Body of pancreas (tissue), 4 donors: ENCODE measurements around the gene CATSPER1. TPM values are rescaled to one million over a fixed set of nuclear protein-coding genes. Genes with fewer than 3 reads are reported as not detected.

Source experiments
- ATAC-seq: fragments of 150-250 bp; one replicate; pipeline ENCODE4 v1.9.1; 2016
- DNase-seq, 4 donors: peaks; one replicate each; pipeline ENCODE4 v3.0.0-alpha.2; 2019
- H3K27ac ChIP-seq, 4 donors: fragments of 200-600 bp; sonication (generic); 1 replicate in 3 of 4; 2 replicates in 1 of 4; pipeline versions ENCODE4 v1.5.1 to v1.6.1; 2016 to 2019; ENCODE audit warnings: mild to moderate bottlenecking in 1 of 4, mixed read lengths in 1 of 4, moderate library complexity in 1 of 4
- H3K27me3 ChIP-seq, 2 donors: fragments of 200-600 bp; sonication (generic); one replicate each; pipeline ENCODE4 v1.6.0; 2016; ENCODE audit warnings: mild to moderate bottlenecking in 1 of 2
- H3K36me3 ChIP-seq, 2 donors: fragments of 200-600 bp; sonication (generic); replicated peaks in 1 of 2; 2 replicates each; pipeline ENCODE4 v1.5.1; 2016; ENCODE audit warnings: low read depth in 2 of 2; ENCODE audit not compliant: insufficient read depth in 1 of 2
- H3K4me1 ChIP-seq: fragments of 200-600 bp; sonication (generic); one replicate; pipeline ENCODE4 v1.6.0; 2016
- H3K4me3 ChIP-seq, 2 donors: fragments of 200-600 bp; sonication (generic); 1 replicate in 1 of 2; 2 replicates in 1 of 2; pipeline ENCODE4 v1.5.1; 2016 to 2019
- H3K9me3 ChIP-seq, 3 donors: fragments of 200-600 bp; sonication (generic); 1 replicate in 2 of 3; 2 replicates in 1 of 3; pipeline ENCODE4 v1.5.1; 2016
- POLR2A ChIP-seq, 3 donors: fragments of 450-650 bp; IDR thresholded peaks; one replicate each; pipeline ENCODE4 v1.6.1; 2016; ENCODE audit warnings: antibody characterized with exemption in 3 of 3, mild to moderate bottlenecking in 2 of 3
- WGBS, 2 donors: methylation state at CpG; one replicate each; pipeline ENCODE4 v1.1.5; 2017; 5-methylcytosine and 5-hydroxymethylcytosine counted together
- intact Hi-C: fragments of 100-400 bp; cut with DNase I; formaldehyde crosslinking; loops from one replicate; pipeline ENCODE4 v1.15.1; 2023
- total RNA-seq, 2 donors: library from RNA; depleted of rRNA; stranded (reverse); fragments of >200 nt; gene quantifications; one replicate each; pipeline ENCODE4 v1.1.0, GENCODE V29; 2016
- TF ChIP-seq, protein P1 (sequence below), 7 experiments: fragments of 450-650 bp in 4 of 7; fragments of 200-600 bp in 3 of 7; sonication (generic) in 3 of 7; IDR thresholded peaks; one replicate each; pipeline ENCODE4 v1.5.1; 2016 to 2019; ENCODE audit warnings: antibody characterized with exemption in 7 of 7

Gene CATSPER1
- total RNA-seq, 2 donors from 2014 or later, result not detected

GRCh38 chr11:66007201-66007634, 19.1 kb downstream of the CATSPER1 start:
- intact Hi-C loops, result no loop called here
- TF ChIP-seq, protein P1, sequence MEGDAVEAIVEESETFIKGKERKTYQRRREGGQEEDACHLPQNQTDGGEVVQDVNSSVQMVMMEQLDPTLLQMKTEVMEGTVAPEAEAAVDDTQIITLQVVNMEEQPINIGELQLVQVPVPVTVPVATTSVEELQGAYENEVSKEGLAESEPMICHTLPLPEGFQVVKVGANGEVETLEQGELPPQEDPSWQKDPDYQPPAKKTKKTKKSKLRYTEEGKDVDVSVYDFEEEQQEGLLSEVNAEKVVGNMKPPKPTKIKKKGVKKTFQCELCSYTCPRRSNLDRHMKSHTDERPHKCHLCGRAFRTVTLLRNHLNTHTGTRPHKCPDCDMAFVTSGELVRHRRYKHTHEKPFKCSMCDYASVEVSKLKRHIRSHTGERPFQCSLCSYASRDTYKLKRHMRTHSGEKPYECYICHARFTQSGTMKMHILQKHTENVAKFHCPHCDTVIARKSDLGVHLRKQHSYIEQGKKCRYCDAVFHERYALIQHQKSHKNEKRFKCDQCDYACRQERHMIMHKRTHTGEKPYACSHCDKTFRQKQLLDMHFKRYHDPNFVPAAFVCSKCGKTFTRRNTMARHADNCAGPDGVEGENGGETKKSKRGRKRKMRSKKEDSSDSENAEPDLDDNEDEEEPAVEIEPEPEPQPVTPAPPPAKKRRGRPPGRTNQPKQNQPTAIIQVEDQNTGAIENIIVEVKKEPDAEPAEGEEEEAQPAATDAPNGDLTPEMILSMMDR (IDR thresholded peaks at IDR 0.05), result no peak
- no peak for TF ChIP-seq POLR2A (IDR thresholded peaks at IDR 0.05)

DNA sequence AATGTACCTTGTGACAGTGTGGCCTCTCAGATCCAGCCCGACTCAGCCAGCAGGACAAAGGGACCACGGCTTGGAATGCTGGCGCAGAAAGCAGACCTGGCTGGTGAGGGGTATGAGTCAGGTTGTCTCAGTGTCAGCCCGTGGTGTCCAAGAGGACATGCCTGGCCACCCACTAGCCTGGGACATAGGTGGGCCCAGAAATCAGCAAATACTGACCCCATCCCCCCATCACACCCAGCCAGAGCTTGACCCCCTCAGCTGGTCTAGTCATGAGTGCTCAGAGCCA, 19.4 kb downstream of the CATSPER1 start:
- H3K36me3 ChIP-seq, result no peaks in the 10 kb centered on the region
- H3K27ac ChIP-seq, result no peak overlapping the region
- no peak for DNase-seq
- no peak for TF ChIP-seq POLR2A (IDR thresholded peaks at IDR 0.05)
- TF ChIP-seq, protein P1 (IDR thresholded peaks at IDR 0.05), result no peak
- H3K4me3 ChIP-seq, result no peak overlapping the region
- H3K27me3 ChIP-seq, result no peaks in the 10 kb centered on the region
- WGBS, 2 donors, result 67% methylated on average over 4 of the region's 4 CpGs; no CpG with 5 or more reads in 1 of the 2 donors
- intact Hi-C loops, result no loop called here
- ATAC-seq, result no peak
- peaks cover 14% of the 10 kb centered on the region for H3K4me1 ChIP-seq
- no peaks in the 10 kb centered on the region for H3K9me3 ChIP-seq

More at GRCh38 chr11:66007201-66007634, 19.1 kb downstream of the CATSPER1 start:
- DNase-seq, result no peak
- peaks cover 14% of the 10 kb centered on the region for H3K4me1 ChIP-seq
- no peaks in the 10 kb centered on the region for H3K27me3 ChIP-seq
- H3K36me3 ChIP-seq, result no peaks in the 10 kb centered on the region
- H3K27ac ChIP-seq, result no peak overlapping the region
- H3K4me3 ChIP-seq, result no peak overlapping the region
- no peaks in the 10 kb centered on the region for H3K9me3 ChIP-seq
- no peak for ATAC-seq
- WGBS, 2 donors, result 35% methylated on average over 5 of the region's 5 CpGs; no CpG with 5 or more reads in 1 of the 2 donors

DNA sequence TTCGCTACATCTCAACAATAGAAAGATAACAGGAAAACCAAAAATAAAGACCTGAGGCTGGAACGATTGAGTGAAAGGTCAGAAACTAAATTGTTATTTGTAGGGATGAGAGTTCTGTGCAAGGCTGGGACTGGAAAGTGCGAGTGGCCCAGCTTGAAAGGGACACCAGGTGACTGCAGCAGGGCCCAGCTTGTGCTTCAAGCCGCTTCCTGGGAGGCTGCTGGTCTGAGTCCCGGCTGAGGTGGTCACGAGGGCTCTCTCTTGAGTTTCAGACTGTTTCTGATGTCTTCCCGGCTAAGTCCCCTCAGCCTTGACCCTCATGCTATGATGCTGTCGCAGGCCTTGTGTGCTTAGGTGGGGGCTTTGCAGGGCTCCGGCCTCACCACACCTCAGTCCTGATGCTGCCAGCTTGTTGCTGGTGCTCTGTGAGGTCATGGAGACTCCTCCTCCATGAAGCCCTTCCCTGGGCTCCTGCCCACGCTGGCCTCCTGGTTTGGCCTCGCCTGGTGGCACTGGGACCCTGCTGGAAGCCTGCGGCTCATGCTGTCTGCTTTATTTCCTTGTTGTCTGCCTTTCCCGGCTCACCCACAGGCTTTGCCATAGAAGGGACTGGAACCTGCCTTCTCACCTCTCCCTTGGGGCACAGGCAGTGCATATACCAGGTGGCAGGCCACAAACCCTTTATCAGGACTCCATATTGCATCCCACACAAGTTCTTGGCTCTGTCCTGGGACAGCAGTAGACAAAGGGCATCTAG, 20.0 kb downstream of the CATSPER1 start:
- Histone ChIP-seq H3K9me3 (no peaks in the 10 kb centered on the region), H3K36me3 (no peaks in the 10 kb centered on the region), H3K27ac (no peak overlapping the region), H3K27me3 (no peaks in the 10 kb centered on the region), H3K4me3 (no peak overlapping the region), H3K4me1 (peaks cover 14% of the 10 kb centered on the region)
- WGBS, 2 donors, result 86% methylated on average over 12 to 13 of the region's 13 CpGs
- DNase-seq, result no peak
- no peak for ATAC-seq
- intact Hi-C loops, result no loop called here
- no peak for TF ChIP-seq POLR2A (IDR thresholded peaks at IDR 0.05)
- TF ChIP-seq, protein P1 (IDR thresholded peaks at IDR 0.05), result no peak

GRCh38 chr11:66004186-66004585, 22.1 kb downstream of the CATSPER1 start:
- Histone ChIP-seq H3K4me1 (peaks cover 27% of the 10 kb centered on the region), H3K4me3 (no peak overlapping the region), H3K9me3 (no peaks in the 10 kb centered on the region), H3K27ac (no peak overlapping the region), H3K36me3 (peaks cover 0 to 9% of the 10 kb centered on the region in 2 donors), H3K27me3 (no peaks in the 10 kb centered on the region)
- DNase-seq (no peak), ATAC-seq (no peak)
- intact Hi-C loops, result no loop called here
- no peak for TF ChIP-seq POLR2A (IDR thresholded peaks at IDR 0.05)
- TF ChIP-seq, protein P1 (IDR thresholded peaks at IDR 0.05), result no peak
- WGBS, 2 donors, result 52 to 65% methylated on average over 4 of the region's 4 CpGs

DNA sequence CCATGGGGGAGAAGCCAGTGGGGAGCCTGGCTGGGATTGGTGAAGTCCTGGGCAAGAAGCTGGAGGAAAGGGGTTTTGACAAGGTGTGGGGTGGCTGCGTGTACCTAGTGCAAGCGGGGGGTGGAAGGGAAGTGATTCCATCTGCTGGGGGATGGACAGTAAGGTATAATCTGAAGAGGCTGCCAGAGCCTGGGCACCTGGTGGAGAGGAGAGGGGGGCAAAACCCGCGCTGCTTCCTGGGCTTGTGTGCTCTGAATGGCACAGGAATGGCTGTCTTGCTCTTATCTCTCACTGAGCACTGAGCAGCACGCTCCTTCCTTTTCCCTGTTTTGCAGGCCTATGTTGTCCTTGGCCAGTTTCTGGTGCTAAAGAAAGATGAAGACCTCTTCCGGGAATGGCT, 23.0 kb downstream of the CATSPER1 start:
- WGBS, 2 donors, result 65 to 67% methylated on average over 6 of the region's 6 CpGs
- no peak for ATAC-seq
- peaks cover 27% of the 10 kb centered on the region for H3K4me1 ChIP-seq

More for the DNA sequence above, 23.0 kb downstream of the CATSPER1 start:
- H3K4me3 ChIP-seq, result peak overlapping the region in 1 of 2 donors; percentile 60
- H3K36me3 ChIP-seq, result peaks cover 8 to 17% of the 10 kb centered on the region in 2 donors
- intact Hi-C loops, result no loop called here
- DNase-seq, result no peak
- no peaks in the 10 kb centered on the region for H3K9me3 ChIP-seq
- TF ChIP-seq, protein P1 (IDR thresholded peaks at IDR 0.05), result no peak
- no peak for TF ChIP-seq POLR2A (IDR thresholded peaks at IDR 0.05)
- H3K27me3 ChIP-seq, result no peaks in the 10 kb centered on the region
- H3K27ac ChIP-seq, result peak overlapping the region in 3 of 4 donors; percentile 87 to 96 (median 92)
